ENCODE data around the gene NACA.

- TF ChIP-seq CTCF (IDR thresholded peaks at IDR 0.05): no peak
- TF ChIP-seq POLR2A (IDR thresholded peaks at IDR 0.05): no peak
Measured at GRCh38 chr12:56688846-56689109, 36.3 kb downstream of the NACA start.
